K562 (cell line): Measurements from ENCODE around the gene AJM1. TPM values are rescaled to one million over a fixed set of nuclear protein-coding genes. Genes with fewer than 3 reads are reported as not detected.

Experiments used
- FOXJ2 ChIP-seq: fragments of 200-800 bp; sonication (Bioruptor generic); IDR thresholded peaks from 2 replicates; pipeline ENCODE4 v1.6.1; 2016; ENCODE audit warnings: missing genetic modification characterization, missing compliant biosample characterization
- HMGN3 ChIP-seq: IDR thresholded peaks from 2 replicates; pipeline ENCODE4 v1.6.1; 2011; ENCODE audit warnings: borderline replicate concordance, low read depth, mild to moderate bottlenecking, mixed read lengths, low read length; ENCODE audit not compliant: insufficient read length; ENCODE audit errors: extremely low read depth
- NR2C1 ChIP-seq, 2 experiments: fragments of 450-650 bp; IDR thresholded peaks; 2 replicates each; pipeline ENCODE4 v1.6.1; 2017; ENCODE audit warnings: mild to moderate bottlenecking in 2 of 2, antibody characterized with exemption in 1 of 2, inconsistent platforms in 1 of 2, missing compliant biosample characterization in 1 of 2, missing genetic modification characterization in 1 of 2
- RBM15 ChIP-seq: fragments of 200-400 bp; formaldehyde crosslinking; IDR thresholded peaks from 2 replicates; pipeline ENCODE4 v1.6.1; 2018; ENCODE audit warnings: mild to moderate bottlenecking, low read length, moderate library complexity; ENCODE audit not compliant: insufficient read depth
- RBM39 ChIP-seq: fragments of 200-400 bp; formaldehyde crosslinking; optimal IDR thresholded peaks from 2 replicates; pipeline ENCODE3; 2018; ENCODE audit warnings: low read depth, low read length
- RCOR1 ChIP-seq, 2 experiments: IDR thresholded peaks; 2 replicates each; pipeline ENCODE4 v1.6.1; 2012; ENCODE audit warnings: low read depth in 2 of 2, low read length in 2 of 2, borderline replicate concordance in 1 of 2, improper control_type of control experiment in 1 of 2
- RNF2 ChIP-seq: sonication (generic); IDR thresholded peaks from 2 replicates; pipeline ENCODE4 v1.6.1; 2016
- SRF ChIP-seq, 2 experiments: fragments of 250-450, 450-650 bp in 1 of 2; sonication (Bioruptor Pico) in 1 of 2; sonication (generic) in 1 of 2; formaldehyde crosslinking; IDR thresholded peaks; 2 replicates each; pipeline versions ENCODE4 v1.5.0 to v1.5.1; 2020 to 2022; ENCODE audit warnings: mild to moderate bottlenecking in 1 of 2, missing genetic modification reagents in 1 of 2
- SRSF1 ChIP-seq: fragments of 200-400 bp; formaldehyde crosslinking; IDR thresholded peaks from 2 replicates; pipeline ENCODE4 v1.6.1; 2017; ENCODE audit warnings: mild to moderate bottlenecking, low read depth, low read length, moderate library complexity
- TARDBP ChIP-seq: fragments of 450-650 bp; IDR thresholded peaks from 2 replicates; pipeline ENCODE4 v1.6.1; 2016
- TCFL5 ChIP-seq: fragments of 250-450 bp; sonication (Bioruptor Pico); conservative IDR thresholded peaks from 2 replicates; pipeline ENCODE4 v1.6.1; 2021; ENCODE audit warnings: mild to moderate bottlenecking, moderate library complexity, matching md5 sums
- ZBTB1 ChIP-seq: sonication (generic); formaldehyde crosslinking; IDR thresholded peaks from 2 replicates; pipeline ENCODE4 v1.8.1; 2023; ENCODE audit warnings: missing genetic modification reagents, low read depth, mild to moderate bottlenecking, borderline replicate concordance
- polyA plus RNA-seq, 8 experiments: library from polyadenylated mRNA; depleted of rRNA in 4 of 8; stranded (reverse) in 5 of 8; unstranded in 3 of 8; fragments of >200 nt; fragmentation: Nextera tagmentation in 2 of 8; fragmentation: Illumina TruSeq in 1 of 8; extraction: Ambion mirVana in 2 of 8; extraction: Trizol in 1 of 8; gene quantifications; 2 replicates each; pipeline versions ENCODE4 v1.2.1 to v1.2.3, GENCODE V29; 2011 to 2014; ENCODE audit warnings: inconsistent platforms in 1 of 8, missing spikeins in 1 of 8
- total RNA-seq, 7 experiments: library from RNA; depleted of rRNA in 6 of 7; stranded (reverse); fragments of >200 nt in 6 of 7; fragmentation: Illumina TruSeq in 2 of 7; extraction: Trizol in 2 of 7; gene quantifications; 2 replicates each; pipeline versions ENCODE4 v1.2.1 to v1.2.3, GENCODE V29; 2011 to 2021; ENCODE audit warnings: low replicate concordance in 1 of 7
- TF ChIP-seq, protein P1 (sequence below): IDR thresholded peaks from 2 replicates; pipeline ENCODE4 v1.6.1; 2011; ENCODE audit warnings: borderline replicate concordance, low read depth, mild to moderate bottlenecking, moderate library complexity, low read length; ENCODE audit not compliant: insufficient read depth, poor library complexity, severe bottlenecking
- TF ChIP-seq, protein P2 (sequence below): sonication (generic); formaldehyde crosslinking; IDR thresholded peaks from 2 replicates; pipeline ENCODE4 v1.8.0; 2023; ENCODE audit warnings: missing genetic modification reagents, mild to moderate bottlenecking, borderline replicate concordance
- TF ChIP-seq, protein P3 (sequence below): fragments of 150-350 bp; IDR thresholded peaks from 2 replicates; pipeline ENCODE4 v1.6.1; 2014; ENCODE audit warnings: low read depth, mild to moderate bottlenecking, low read length, borderline replicate concordance

The AJM1 gene
- total and polyA plus RNA-seq, 9 of the 15 experiments (the other 6 are each of a cell fraction or from before 2014, with no cell fraction given), result 0.01 to 3.7 (median 0.65) TPM; not detected in 1

DNA sequence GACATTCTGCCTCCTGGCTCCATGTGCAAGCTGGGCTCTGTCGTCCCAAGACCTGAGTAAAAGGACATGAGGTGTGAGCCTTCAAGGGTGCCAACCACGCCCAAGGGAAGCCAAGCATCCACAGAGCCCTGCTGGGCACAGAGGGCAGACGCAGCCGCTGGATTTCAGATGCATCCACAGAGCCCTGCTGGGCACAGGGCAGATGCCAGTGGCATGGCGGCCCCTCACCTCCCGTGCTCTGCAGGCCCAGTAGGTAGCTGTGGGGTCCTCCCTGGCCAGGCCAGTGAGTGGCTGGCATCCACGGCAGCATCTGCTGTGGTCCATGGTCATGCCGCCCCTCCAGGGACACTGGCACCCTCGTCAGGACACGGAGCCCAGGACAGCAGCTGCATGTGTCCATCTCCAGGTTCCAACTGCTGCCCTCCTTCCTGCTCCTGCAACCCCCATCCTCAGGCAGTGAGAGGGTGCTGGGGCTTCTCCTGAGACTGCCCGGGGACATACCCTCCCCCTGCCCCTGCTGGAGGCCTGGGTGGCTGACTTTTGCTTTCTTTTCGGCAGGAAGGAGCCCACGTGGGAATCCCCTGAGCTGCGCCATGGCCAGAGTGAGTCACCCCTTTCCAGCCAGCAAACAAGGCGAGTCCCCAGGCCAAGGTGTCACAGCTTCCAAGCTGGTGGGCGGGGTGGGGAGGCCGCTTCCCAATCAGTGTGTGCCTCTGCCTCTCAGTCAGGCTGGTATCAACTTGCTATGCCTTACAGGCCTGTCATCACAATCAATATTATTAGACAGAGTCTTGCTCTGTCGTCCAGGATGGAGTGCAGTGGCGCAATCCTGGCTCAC lies 40.0 kb downstream of the AJM1 start (continued):
- TF ChIP-seq SRF (CRISPR knock-in tag; IDR thresholded peaks at IDR 0.05) (no peak), RBM39 (no peak), RCOR1 (IDR thresholded peaks at IDR 0.05; ENCODE audit: borderline replicate concordance in 1 of 2, low read depth in 2 of 2, low read length in 2 of 2) (peak in 1 of 2 experiments; percentile 39; a peak in 1 of 4 replicates), RBM15 (no peak), FOXJ2 (tag) (no peak), NR2C1 (IDR thresholded peaks at IDR 0.05) (no peak), NR2C1 (tag; IDR thresholded peaks at IDR 0.05) (no peak), ZBTB1 (CRISPR knock-in tag) (no peak), HMGN3 (no peak), SRSF1 (no peak), RNF2 (no peak), TCFL5 (CRISPR knock-in tag) (no peak), TARDBP (no peak)
- TF ChIP-seq, protein P1, sequence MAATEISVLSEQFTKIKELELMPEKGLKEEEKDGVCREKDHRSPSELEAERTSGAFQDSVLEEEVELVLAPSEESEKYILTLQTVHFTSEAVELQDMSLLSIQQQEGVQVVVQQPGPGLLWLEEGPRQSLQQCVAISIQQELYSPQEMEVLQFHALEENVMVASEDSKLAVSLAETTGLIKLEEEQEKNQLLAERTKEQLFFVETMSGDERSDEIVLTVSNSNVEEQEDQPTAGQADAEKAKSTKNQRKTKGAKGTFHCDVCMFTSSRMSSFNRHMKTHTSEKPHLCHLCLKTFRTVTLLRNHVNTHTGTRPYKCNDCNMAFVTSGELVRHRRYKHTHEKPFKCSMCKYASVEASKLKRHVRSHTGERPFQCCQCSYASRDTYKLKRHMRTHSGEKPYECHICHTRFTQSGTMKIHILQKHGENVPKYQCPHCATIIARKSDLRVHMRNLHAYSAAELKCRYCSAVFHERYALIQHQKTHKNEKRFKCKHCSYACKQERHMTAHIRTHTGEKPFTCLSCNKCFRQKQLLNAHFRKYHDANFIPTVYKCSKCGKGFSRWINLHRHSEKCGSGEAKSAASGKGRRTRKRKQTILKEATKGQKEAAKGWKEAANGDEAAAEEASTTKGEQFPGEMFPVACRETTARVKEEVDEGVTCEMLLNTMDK, result no peak
- TF ChIP-seq, protein P2, sequence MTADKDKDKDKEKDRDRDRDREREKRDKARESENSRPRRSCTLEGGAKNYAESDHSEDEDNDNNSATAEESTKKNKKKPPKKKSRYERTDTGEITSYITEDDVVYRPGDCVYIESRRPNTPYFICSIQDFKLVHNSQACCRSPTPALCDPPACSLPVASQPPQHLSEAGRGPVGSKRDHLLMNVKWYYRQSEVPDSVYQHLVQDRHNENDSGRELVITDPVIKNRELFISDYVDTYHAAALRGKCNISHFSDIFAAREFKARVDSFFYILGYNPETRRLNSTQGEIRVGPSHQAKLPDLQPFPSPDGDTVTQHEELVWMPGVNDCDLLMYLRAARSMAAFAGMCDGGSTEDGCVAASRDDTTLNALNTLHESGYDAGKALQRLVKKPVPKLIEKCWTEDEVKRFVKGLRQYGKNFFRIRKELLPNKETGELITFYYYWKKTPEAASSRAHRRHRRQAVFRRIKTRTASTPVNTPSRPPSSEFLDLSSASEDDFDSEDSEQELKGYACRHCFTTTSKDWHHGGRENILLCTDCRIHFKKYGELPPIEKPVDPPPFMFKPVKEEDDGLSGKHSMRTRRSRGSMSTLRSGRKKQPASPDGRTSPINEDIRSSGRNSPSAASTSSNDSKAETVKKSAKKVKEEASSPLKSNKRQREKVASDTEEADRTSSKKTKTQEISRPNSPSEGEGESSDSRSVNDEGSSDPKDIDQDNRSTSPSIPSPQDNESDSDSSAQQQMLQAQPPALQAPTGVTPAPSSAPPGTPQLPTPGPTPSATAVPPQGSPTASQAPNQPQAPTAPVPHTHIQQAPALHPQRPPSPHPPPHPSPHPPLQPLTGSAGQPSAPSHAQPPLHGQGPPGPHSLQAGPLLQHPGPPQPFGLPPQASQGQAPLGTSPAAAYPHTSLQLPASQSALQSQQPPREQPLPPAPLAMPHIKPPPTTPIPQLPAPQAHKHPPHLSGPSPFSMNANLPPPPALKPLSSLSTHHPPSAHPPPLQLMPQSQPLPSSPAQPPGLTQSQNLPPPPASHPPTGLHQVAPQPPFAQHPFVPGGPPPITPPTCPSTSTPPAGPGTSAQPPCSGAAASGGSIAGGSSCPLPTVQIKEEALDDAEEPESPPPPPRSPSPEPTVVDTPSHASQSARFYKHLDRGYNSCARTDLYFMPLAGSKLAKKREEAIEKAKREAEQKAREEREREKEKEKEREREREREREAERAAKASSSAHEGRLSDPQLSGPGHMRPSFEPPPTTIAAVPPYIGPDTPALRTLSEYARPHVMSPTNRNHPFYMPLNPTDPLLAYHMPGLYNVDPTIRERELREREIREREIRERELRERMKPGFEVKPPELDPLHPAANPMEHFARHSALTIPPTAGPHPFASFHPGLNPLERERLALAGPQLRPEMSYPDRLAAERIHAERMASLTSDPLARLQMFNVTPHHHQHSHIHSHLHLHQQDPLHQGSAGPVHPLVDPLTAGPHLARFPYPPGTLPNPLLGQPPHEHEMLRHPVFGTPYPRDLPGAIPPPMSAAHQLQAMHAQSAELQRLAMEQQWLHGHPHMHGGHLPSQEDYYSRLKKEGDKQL (CRISPR knock-in tag), result no peak
- TF ChIP-seq, protein P3, sequence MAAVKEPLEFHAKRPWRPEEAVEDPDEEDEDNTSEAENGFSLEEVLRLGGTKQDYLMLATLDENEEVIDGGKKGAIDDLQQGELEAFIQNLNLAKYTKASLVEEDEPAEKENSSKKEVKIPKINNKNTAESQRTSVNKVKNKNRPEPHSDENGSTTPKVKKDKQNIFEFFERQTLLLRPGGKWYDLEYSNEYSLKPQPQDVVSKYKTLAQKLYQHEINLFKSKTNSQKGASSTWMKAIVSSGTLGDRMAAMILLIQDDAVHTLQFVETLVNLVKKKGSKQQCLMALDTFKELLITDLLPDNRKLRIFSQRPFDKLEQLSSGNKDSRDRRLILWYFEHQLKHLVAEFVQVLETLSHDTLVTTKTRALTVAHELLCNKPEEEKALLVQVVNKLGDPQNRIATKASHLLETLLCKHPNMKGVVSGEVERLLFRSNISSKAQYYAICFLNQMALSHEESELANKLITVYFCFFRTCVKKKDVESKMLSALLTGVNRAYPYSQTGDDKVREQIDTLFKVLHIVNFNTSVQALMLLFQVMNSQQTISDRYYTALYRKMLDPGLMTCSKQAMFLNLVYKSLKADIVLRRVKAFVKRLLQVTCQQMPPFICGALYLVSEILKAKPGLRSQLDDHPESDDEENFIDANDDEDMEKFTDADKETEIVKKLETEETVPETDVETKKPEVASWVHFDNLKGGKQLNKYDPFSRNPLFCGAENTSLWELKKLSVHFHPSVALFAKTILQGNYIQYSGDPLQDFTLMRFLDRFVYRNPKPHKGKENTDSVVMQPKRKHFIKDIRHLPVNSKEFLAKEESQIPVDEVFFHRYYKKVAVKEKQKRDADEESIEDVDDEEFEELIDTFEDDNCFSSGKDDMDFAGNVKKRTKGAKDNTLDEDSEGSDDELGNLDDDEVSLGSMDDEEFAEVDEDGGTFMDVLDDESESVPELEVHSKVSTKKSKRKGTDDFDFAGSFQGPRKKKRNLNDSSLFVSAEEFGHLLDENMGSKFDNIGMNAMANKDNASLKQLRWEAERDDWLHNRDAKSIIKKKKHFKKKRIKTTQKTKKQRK, result no peak
